ENCODE measurements around the gene NACC1.

- TF ChIP-seq CTCF (conservative IDR thresholded peaks at IDR 0.05; ENCODE audit: low read depth in 2 of 2): no peak
- TF ChIP-seq EZH2 (IDR thresholded peaks at IDR 0.05; ENCODE audit: low read depth, unreplicated experiment): no peak
These were observed 19.3 kb downstream of the NACC1 start for GRCh38 chr19:13137290-13137794.

All from GM23338 (cell line).